ENCODE measurements around the gene PTPRE.

Gene PTPRE

GRCh38 chr10:127934383-127934782, 27.5 kb downstream of the PTPRE start:
- H3F3A ChIP-seq (ENCODE audit: low read depth): no peaks in the 10 kb centered on the region
- no peak overlapping the region for H3K4me3 ChIP-seq (ENCODE audit: low read length, poor library complexity, severe bottlenecking)
- H2AFZ ChIP-seq (ENCODE audit: low read length): no peak overlapping the region
- no peaks in the 10 kb centered on the region for H3K27me3 ChIP-seq (ENCODE audit: insufficient read depth, low read length, poor library complexity, severe bottlenecking)
- H3K4me2 ChIP-seq (ENCODE audit: low read depth, low read length, poor library complexity, severe bottlenecking): no peak overlapping the region
- no peaks in the 10 kb centered on the region for H3K9me2 ChIP-seq (replicated peaks; ENCODE audit: low read depth, low read length)
- H3K4me1 ChIP-seq (ENCODE audit: insufficient read depth, low read length, poor library complexity, severe bottlenecking): no peaks in the 10 kb centered on the region
- no peaks in the 10 kb centered on the region for H3K9me3 ChIP-seq (ENCODE audit: insufficient read depth, low read depth, low read length)
- no peak overlapping the region for H3K9ac ChIP-seq (ENCODE audit: low read depth, low read length, poor library complexity, severe bottlenecking)
- no peaks in the 10 kb centered on the region for H3K79me2 ChIP-seq (ENCODE audit: insufficient read depth, low read length)
- no peaks in the 10 kb centered on the region for H3K36me3 ChIP-seq (ENCODE audit: insufficient read depth, low read length)
- H4K20me1 ChIP-seq (ENCODE audit: insufficient read depth, low read length, poor library complexity, severe bottlenecking): no peaks in the 10 kb centered on the region
- TF ChIP-seq EZH2phosphoT487 (IDR thresholded peaks at IDR 0.05; ENCODE audit: borderline replicate concordance) (no peak), CTCF (conservative IDR thresholded peaks at IDR 0.05; ENCODE audit: low read length) (no peak)

DNA sequence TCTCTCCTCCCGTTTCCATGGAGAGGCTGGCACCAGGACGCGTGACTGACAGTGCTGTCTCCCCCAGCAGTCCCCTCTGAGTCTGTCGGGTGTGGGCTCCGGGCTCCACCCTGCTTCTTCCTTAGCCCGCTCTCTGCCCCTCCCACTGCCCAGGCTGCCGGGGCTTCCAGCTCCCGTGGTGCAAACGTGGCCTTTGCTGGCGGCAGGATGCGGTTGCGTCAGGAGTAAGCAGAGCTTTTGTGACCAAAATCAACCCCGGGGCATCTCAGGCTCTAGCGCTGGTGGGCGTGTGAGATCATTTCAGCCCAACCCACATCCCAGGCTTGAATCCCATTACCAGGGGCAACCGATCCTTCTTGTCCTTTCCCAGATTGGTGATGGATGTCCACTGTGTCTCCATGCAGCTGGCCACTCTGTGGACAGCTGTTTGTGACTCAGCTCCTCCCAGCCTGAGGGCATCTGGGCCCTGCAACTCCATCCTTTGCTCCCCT, 28.2 kb downstream of the PTPRE start:
- H4K20me1 ChIP-seq (ENCODE audit: insufficient read depth, low read length, poor library complexity, severe bottlenecking): no peaks in the 10 kb centered on the region
- H3K9me3 ChIP-seq (ENCODE audit: insufficient read depth, low read depth, low read length): no peaks in the 10 kb centered on the region
- no peaks in the 10 kb centered on the region for H3K27me3 ChIP-seq (ENCODE audit: insufficient read depth, low read length, poor library complexity, severe bottlenecking)
- no peak overlapping the region for H3K4me2 ChIP-seq (ENCODE audit: low read depth, low read length, poor library complexity, severe bottlenecking)
- no peak overlapping the region for H3K4me3 ChIP-seq (ENCODE audit: low read length, poor library complexity, severe bottlenecking)
- no peak overlapping the region for H3K9ac ChIP-seq (ENCODE audit: low read depth, low read length, poor library complexity, severe bottlenecking)
- H2AFZ ChIP-seq (ENCODE audit: low read length): no peak overlapping the region
- no peak for TF ChIP-seq CTCF (conservative IDR thresholded peaks at IDR 0.05; ENCODE audit: low read length)
- H3K36me3 ChIP-seq (ENCODE audit: insufficient read depth, low read length): no peaks in the 10 kb centered on the region
- no peaks in the 10 kb centered on the region for H3F3A ChIP-seq (ENCODE audit: low read depth)
- H3K9me2 ChIP-seq (replicated peaks; ENCODE audit: low read depth, low read length): no peaks in the 10 kb centered on the region
- no peaks in the 10 kb centered on the region for H3K79me2 ChIP-seq (ENCODE audit: insufficient read depth, low read length)
- no peaks in the 10 kb centered on the region for H3K4me1 ChIP-seq (ENCODE audit: insufficient read depth, low read length, poor library complexity, severe bottlenecking)

DNA sequence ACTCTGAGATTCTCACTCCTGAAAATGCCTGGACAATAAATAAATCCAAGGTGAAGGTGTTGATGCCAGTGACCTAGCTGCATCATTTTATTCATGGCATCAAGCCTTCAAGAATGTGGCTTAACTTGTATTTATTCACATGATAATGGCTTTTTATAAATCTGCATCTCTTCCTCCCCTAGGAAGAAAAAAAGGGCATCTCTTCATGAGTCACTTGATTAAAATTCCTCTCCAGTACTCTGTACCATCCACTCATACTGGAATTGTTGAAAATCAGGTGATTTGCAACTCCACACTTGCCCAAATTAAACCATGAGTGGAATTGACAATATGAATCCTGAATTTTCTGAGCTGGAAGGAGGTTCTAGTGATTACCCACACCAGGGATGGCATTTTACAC, 30.2 kb downstream of the PTPRE start:
- no peak overlapping the region for H2AFZ ChIP-seq (ENCODE audit: low read length)
- no peaks in the 10 kb centered on the region for H3K36me3 ChIP-seq (ENCODE audit: insufficient read depth, low read length)
- no peaks in the 10 kb centered on the region for H3K4me1 ChIP-seq (ENCODE audit: insufficient read depth, low read length, poor library complexity, severe bottlenecking)
- H3K4me3 ChIP-seq (ENCODE audit: low read length, poor library complexity, severe bottlenecking): no peak overlapping the region
- H3K9me2 ChIP-seq (replicated peaks; ENCODE audit: low read depth, low read length): no peaks in the 10 kb centered on the region
- H3K9me3 ChIP-seq (ENCODE audit: insufficient read depth, low read depth, low read length): no peaks in the 10 kb centered on the region
- H3K4me2 ChIP-seq (ENCODE audit: low read depth, low read length, poor library complexity, severe bottlenecking): no peak overlapping the region
- no peaks in the 10 kb centered on the region for H4K20me1 ChIP-seq (ENCODE audit: insufficient read depth, low read length, poor library complexity, severe bottlenecking)
- H3K9ac ChIP-seq (ENCODE audit: low read depth, low read length, poor library complexity, severe bottlenecking): no peak overlapping the region
- H3F3A ChIP-seq (ENCODE audit: low read depth): no peaks in the 10 kb centered on the region
- H3K79me2 ChIP-seq (ENCODE audit: insufficient read depth, low read length): no peaks in the 10 kb centered on the region
- no peaks in the 10 kb centered on the region for H3K27me3 ChIP-seq (ENCODE audit: insufficient read depth, low read length, poor library complexity, severe bottlenecking)
- TF ChIP-seq CTCF (conservative IDR thresholded peaks at IDR 0.05; ENCODE audit: low read length) (no peak), EZH2phosphoT487 (IDR thresholded peaks at IDR 0.05; ENCODE audit: borderline replicate concordance) (no peak)

Data from Loucy (cell line).